SK-N-MC (cell line): ENCODE data around the gene ABHD12.

Experiments used
- DNase-seq: peaks from one replicate; pipeline ENCODE4 v3.0.0-alpha.2; 2011; ENCODE audit warnings: low read depth, low spot score
- H3K27ac ChIP-seq: fragments of 200-600 bp; sonication (generic); 2 replicates; pipeline ENCODE4 v1.5.1; 2016; ENCODE audit warnings: mixed run types
- H3K36me3 ChIP-seq: fragments of 200-600 bp; sonication (generic); 2 replicates; pipeline ENCODE4 v1.6.1; 2017; ENCODE audit warnings: antibody characterized with exemption, low read length, mixed read lengths; ENCODE audit not compliant: insufficient read depth
- H3K4me3 ChIP-seq: fragments of 200-600 bp; sonication (generic); 2 replicates; pipeline ENCODE4 v1.5.1; 2016
- H3K9ac ChIP-seq: fragments of 200-600 bp; sonication (generic); 2 replicates; pipeline ENCODE4 v1.8.0; 2017; ENCODE audit warnings: mixed run types, mixed read lengths; ENCODE audit not compliant: insufficient read length
- H3K9me3 ChIP-seq: fragments of 200-600 bp; sonication (generic); 2 replicates; pipeline ENCODE4 v1.6.1; 2017; ENCODE audit warnings: low read depth, mild to moderate bottlenecking, antibody characterized with exemption, low read length, moderate library complexity, mixed read lengths
- EZH2 ChIP-seq: fragments of 200-600 bp; sonication (generic); IDR thresholded peaks from one replicate; pipeline ENCODE4 v1.6.1; 2017; ENCODE audit warnings: antibody characterized with exemption
- FOXP2 ChIP-seq: optimal IDR thresholded peaks from 2 replicates; pipeline ENCODE3; 2011; ENCODE audit warnings: mild to moderate bottlenecking, moderate library complexity; ENCODE audit not compliant: insufficient read depth; ENCODE audit errors: extremely low read length, control extremely low read depth
- POLR2AphosphoS5 ChIP-seq: IDR thresholded peaks from 2 replicates; pipeline ENCODE4 v1.6.1; 2012; ENCODE audit warnings: mild to moderate bottlenecking, low read depth, low read length, borderline replicate concordance

Gene ABHD12

GRCh38 chr20:25309395-25310267 lies 81.0 kb downstream of the ABHD12 start:
- Histone ChIP-seq H3K9me3 (no peaks in the 10 kb centered on the region), H3K4me3 (no peak overlapping the region), H3K36me3 (no peaks in the 10 kb centered on the region; the same call in 1 of the 2 replicates), H3K9ac (no peak overlapping the region), H3K27ac (no peak overlapping the region)
- no peak for TF ChIP-seq EZH2
- DNase-seq, result no peak

DNA sequence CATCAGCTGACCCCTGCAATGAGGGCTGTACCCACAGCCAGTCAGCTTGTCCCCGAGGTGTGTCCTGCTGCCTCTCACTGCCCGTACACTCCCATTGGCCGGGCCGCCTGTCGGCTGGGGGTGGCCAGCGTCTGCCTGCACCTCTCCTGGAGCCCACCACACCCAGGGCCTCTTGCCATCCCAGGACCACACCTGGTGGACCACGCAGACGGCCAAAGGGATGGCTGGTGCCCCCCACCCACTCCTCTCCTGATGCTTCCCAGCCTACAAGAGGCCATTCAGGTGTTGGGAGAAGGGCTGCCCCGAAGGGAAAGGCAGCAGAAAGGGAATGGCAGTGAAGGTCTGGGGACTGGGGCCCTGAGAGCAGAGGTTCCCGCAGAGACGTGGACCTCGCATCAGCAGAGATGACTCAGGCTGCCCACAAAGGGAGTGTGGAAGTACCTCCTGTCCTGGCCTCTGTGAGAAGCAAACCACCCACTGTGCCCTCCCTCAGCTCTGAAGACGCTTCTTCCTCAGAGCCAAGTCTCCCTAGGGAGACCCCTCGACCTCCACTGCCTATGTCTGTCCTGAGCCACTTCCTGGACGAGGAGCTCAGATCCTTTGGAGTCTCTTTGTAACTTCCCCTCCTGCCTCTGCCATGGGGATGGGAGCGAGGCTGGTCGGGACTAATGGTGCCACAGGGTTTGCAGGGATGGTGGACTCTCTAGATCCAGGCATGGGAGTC lies 81.8 kb downstream of the ABHD12 start:
- no peaks in the 10 kb centered on the region; the same call in 1 of the 2 replicates for H3K36me3 ChIP-seq
- H3K27ac ChIP-seq, result no peak overlapping the region
- H3K9ac ChIP-seq, result no peak overlapping the region
- H3K9me3 ChIP-seq, result no peaks in the 10 kb centered on the region
- TF ChIP-seq FOXP2 (no peak), POLR2AphosphoS5 (no peak), EZH2 (no peak)
- no peak overlapping the region for H3K4me3 ChIP-seq
- no peak for DNase-seq

- no peaks in the 10 kb centered on the region; the same call in 1 of the 2 replicates for H3K36me3 ChIP-seq
- H3K27ac ChIP-seq, result no peak overlapping the region
- DNase-seq, result no peak
- H3K4me3 ChIP-seq, result no peak overlapping the region
- H3K9ac ChIP-seq, result no peak overlapping the region
- H3K9me3 ChIP-seq, result no peaks in the 10 kb centered on the region
- no peak for TF ChIP-seq FOXP2
- no peak for TF ChIP-seq POLR2AphosphoS5
- no peak for TF ChIP-seq EZH2
Measured at GRCh38 chr20:25308083-25308491, 82.5 kb downstream of the ABHD12 start.

- Histone ChIP-seq H3K9ac (no peak overlapping the region), H3K27ac (no peak overlapping the region), H3K4me3 (no peak overlapping the region), H3K36me3 (no peaks in the 10 kb centered on the region; the same call in 1 of the 2 replicates), H3K9me3 (no peaks in the 10 kb centered on the region)
- TF ChIP-seq EZH2 (no peak), POLR2AphosphoS5 (no peak), FOXP2 (no peak)
- no peak for DNase-seq
Measured at GRCh38 chr20:25306991-25307903, 83.4 kb downstream of the ABHD12 start.

- Histone ChIP-seq H3K36me3 (no peaks in the 10 kb centered on the region; the same call in 1 of the 2 replicates), H3K27ac (no peak overlapping the region), H3K9me3 (no peaks in the 10 kb centered on the region), H3K4me3 (no peak overlapping the region), H3K9ac (no peak overlapping the region)
- DNase-seq, result no peak
- TF ChIP-seq EZH2 (no peak), FOXP2 (no peak), POLR2AphosphoS5 (no peak)
Measured at GRCh38 chr20:25304025-25304549, 86.5 kb downstream of the ABHD12 start.

DNA sequence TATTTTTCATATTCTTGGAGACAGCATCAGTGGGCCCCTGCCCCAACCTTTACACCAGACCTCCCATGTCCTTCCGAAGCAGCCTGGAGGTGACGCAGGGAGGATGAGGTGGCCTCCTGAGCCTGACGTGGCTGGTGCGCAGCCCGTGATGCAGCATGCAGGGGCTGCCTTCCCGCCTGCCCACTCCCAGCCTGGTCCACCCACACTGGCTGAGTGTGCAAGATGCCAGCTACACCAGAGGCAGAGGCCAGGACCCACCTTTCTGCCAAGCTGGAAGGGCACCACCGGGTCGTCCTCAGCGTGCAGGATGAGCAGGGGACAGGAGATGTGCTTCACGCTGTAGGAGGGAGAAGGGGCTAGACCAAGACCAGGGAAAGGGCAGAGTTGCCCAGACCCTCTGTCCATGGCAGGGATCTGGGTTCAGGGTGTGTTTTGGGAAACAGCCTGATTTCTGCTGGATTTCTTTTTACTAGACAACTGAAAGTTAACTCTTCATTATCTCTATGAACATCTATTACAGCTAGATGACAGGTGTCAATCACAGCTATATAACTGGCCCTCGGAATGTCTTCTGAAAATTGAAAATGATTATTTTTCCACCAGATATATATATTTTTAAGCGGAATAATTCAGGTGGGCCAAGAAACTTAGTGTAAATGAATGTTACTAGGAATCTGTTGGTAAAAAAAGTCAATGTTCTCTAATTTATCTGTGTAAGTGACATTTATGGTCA lies 87.2 kb downstream of the ABHD12 start:
- no peak for DNase-seq
- TF ChIP-seq EZH2 (no peak), FOXP2 (no peak), POLR2AphosphoS5 (no peak)
- Histone ChIP-seq H3K4me3 (no peak overlapping the region), H3K36me3 (no peaks in the 10 kb centered on the region; the same call in 1 of the 2 replicates), H3K27ac (no peak overlapping the region), H3K9me3 (no peaks in the 10 kb centered on the region), H3K9ac (no peak overlapping the region)

DNA sequence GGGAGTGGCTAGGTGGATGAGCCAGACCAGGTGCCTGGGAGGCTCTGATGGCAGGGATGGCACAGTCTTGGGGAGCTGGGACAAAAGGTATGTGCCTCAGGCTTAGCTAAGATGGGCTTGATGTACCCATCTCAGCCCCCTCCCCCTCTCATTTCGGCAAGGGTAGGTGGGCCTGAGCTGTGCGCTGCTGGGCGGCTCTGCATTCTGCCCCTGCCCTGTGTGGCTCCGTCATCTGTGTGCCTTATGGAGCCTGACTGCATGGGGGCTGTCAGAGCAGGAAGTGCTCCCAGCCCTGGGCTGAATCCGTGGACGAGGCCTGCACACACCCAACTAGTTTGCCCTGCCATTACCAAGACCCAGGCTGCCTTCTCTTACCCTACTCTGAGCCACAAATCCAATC lies 88.0 kb downstream of the ABHD12 start:
- H3K27ac ChIP-seq, result no peak overlapping the region
- H3K4me3 ChIP-seq, result no peak overlapping the region
- no peak for DNase-seq
- TF ChIP-seq FOXP2, result no peak
- no peak for TF ChIP-seq EZH2
- TF ChIP-seq POLR2AphosphoS5, result no peak
- H3K9me3 ChIP-seq, result no peaks in the 10 kb centered on the region
- no peaks in the 10 kb centered on the region for H3K36me3 ChIP-seq
- no peak overlapping the region for H3K9ac ChIP-seq
